Activated CD4-positive, alpha-beta memory T cell treated with anti-CD3 and anti-CD28 coated beads, Interleukin-2, amount 10 ng/mL, durations not matched to agents 7 days and 5 days (primary cell): ENCODE data around the gene ACOD1. TPM values are rescaled to one million over a fixed set of nuclear protein-coding genes. Genes with fewer than 3 reads are reported as not detected.
"Not testable (repeated sequence)": the region's sequence is repeated elsewhere in the genome, so short reads cannot be mapped to it uniquely, and the experiment has no call there.

Experiments
- CTCF ChIA-PET: fragments of 350-600 bp; sonication (Branson Sonifier 250); formaldehyde crosslinking; loops from one replicate; lab custom pipeline; 2021; ENCODE audit warnings: antibody characterized with exemption, inconsistent platforms; lab: Charles Lee
- POLR2A ChIA-PET: fragments of 350-600 bp; sonication (Branson Sonifier 250); formaldehyde crosslinking; loops from one replicate; lab custom pipeline; 2021; ENCODE audit warnings: antibody characterized with exemption; lab: Charles Lee
- DNase-seq: peaks from one replicate; pipeline ENCODE4 v3.0.0-alpha.2; 2020
- H3K27ac Mint-ChIP-seq: one replicate; pipeline ENCODE4 v1.8.0; 2021; ENCODE audit warnings: mild to moderate bottlenecking, mixed read lengths
- H3K27me3 Mint-ChIP-seq: one replicate; pipeline ENCODE4 v1.8.0; 2021; ENCODE audit warnings: mixed read lengths
- H3K36me3 Mint-ChIP-seq: one replicate; pipeline ENCODE4 v1.8.0; 2021; ENCODE audit warnings: low read depth, mixed read lengths
- H3K4me1 Mint-ChIP-seq: one replicate; pipeline ENCODE4 v1.8.0; 2021; ENCODE audit warnings: mixed read lengths
- H3K4me3 Mint-ChIP-seq: one replicate; pipeline ENCODE4 v1.8.0; 2021; ENCODE audit warnings: mild to moderate bottlenecking, mixed read lengths
- H3K9me3 Mint-ChIP-seq: one replicate; pipeline ENCODE4 v1.8.0; 2021; ENCODE audit warnings: mixed read lengths
- total RNA-seq, 2 experiments: library from RNA; stranded (reverse); gene quantifications; one replicate each; pipeline ENCODE4 v1.2.3, GENCODE V29; 2021

Gene ACOD1
- total RNA-seq, 2 experiments from 2014 or later = not detected

- Mint-ChIP-seq H3K4me1 (no peaks in the 10 kb centered on the region), H3K27ac (no peak overlapping the region), H3K36me3 (peaks cover 7% of the 10 kb centered on the region)
Observed at GRCh38 chr13:76958841-76959432, 10.6 kb downstream of the ACOD1 start.

GRCh38 chr13:76959734-76960133 lies 11.4 kb downstream of the ACOD1 start:
- H3K27me3 Mint-ChIP-seq, POLR2A ChIA-PET, H3K36me3 Mint-ChIP-seq, H3K27ac Mint-ChIP-seq, DNase-seq, H3K4me1 Mint-ChIP-seq, H3K4me3 Mint-ChIP-seq, CTCF ChIA-PET: not testable (repeated sequence)
- H3K9me3 Mint-ChIP-seq = peaks cover 26% of the 10 kb centered on the region

More at GRCh38 chr13:76958841-76959432, 10.6 kb downstream of the ACOD1 start:
- ChIA-PET POLR2A (no interaction called here), CTCF (no interaction called here)
- no peaks in the 10 kb centered on the region for H3K27me3 Mint-ChIP-seq
- H3K9me3 Mint-ChIP-seq = peaks cover 26% of the 10 kb centered on the region
- no peak for DNase-seq
- H3K4me3 Mint-ChIP-seq = no peak overlapping the region

GRCh38 chr13:76965759-76966421 lies 17.6 kb downstream of the ACOD1 start:
- CTCF ChIA-PET = no interaction called here
- no peaks in the 10 kb centered on the region for H3K36me3 Mint-ChIP-seq

GRCh38 chr13:76967031-76967430 lies 18.7 kb downstream of the ACOD1 start:
- CTCF ChIA-PET = no interaction called here
- Mint-ChIP-seq H3K36me3 (no peaks in the 10 kb centered on the region), H3K27ac (no peak overlapping the region), H3K9me3 (no peaks in the 10 kb centered on the region), H3K27me3 (peaks cover 14% of the 10 kb centered on the region), H3K4me3 (no peak overlapping the region), H3K4me1 (no peaks in the 10 kb centered on the region)
- POLR2A ChIA-PET = no interaction called here
- DNase-seq = no peak

More at GRCh38 chr13:76965759-76966421, 17.6 kb downstream of the ACOD1 start:
- no peak for DNase-seq
- Mint-ChIP-seq H3K4me1 (no peaks in the 10 kb centered on the region), H3K9me3 (peaks cover 2% of the 10 kb centered on the region), H3K27ac (no peak overlapping the region), H3K27me3 (peaks cover 6% of the 10 kb centered on the region), H3K4me3 (no peak overlapping the region)
- POLR2A ChIA-PET = no interaction called here

GRCh38 chr13:76968041-76968440 lies 19.7 kb downstream of the ACOD1 start:
- DNase-seq = no peak
- Mint-ChIP-seq H3K27me3 (peaks cover 19% of the 10 kb centered on the region), H3K27ac (no peak overlapping the region), H3K4me3 (no peak overlapping the region), H3K9me3 (no peaks in the 10 kb centered on the region), H3K4me1 (no peaks in the 10 kb centered on the region), H3K36me3 (no peaks in the 10 kb centered on the region)
- ChIA-PET CTCF (no interaction called here), POLR2A (no interaction called here)

- H3K36me3 Mint-ChIP-seq = no peaks in the 10 kb centered on the region
- H3K4me1 Mint-ChIP-seq = no peaks in the 10 kb centered on the region
- H3K9me3 Mint-ChIP-seq = no peaks in the 10 kb centered on the region
- no peak overlapping the region for H3K4me3 Mint-ChIP-seq
- H3K27me3 Mint-ChIP-seq = peaks cover 27% of the 10 kb centered on the region
- POLR2A ChIA-PET = no interaction called here
- CTCF ChIA-PET = interaction anchor here (1.6 kb wide), 1 partner anchor 11 kb away, joined by 4 read pairs; no protein-coding TSS in a partner anchor
- no peak overlapping the region for H3K27ac Mint-ChIP-seq
- DNase-seq = no peak
Observed at GRCh38 chr13:76969488-76970365, 21.4 kb downstream of the ACOD1 start.

GRCh38 chr13:76971215-76971614 lies 22.9 kb downstream of the ACOD1 start:
- CTCF ChIA-PET = interaction anchor here (0.6 to 0.7 kb wide), 2 partner anchors 9 to 1694 kb away, joined by 3 to 5 read pairs; no protein-coding TSS in a partner anchor
- no peak overlapping the region for H3K27ac Mint-ChIP-seq
- peaks cover 28% of the 10 kb centered on the region for H3K27me3 Mint-ChIP-seq
- DNase-seq = no peak
- no peaks in the 10 kb centered on the region for H3K36me3 Mint-ChIP-seq
- no peaks in the 10 kb centered on the region for H3K9me3 Mint-ChIP-seq
- H3K4me1 Mint-ChIP-seq = no peaks in the 10 kb centered on the region
- H3K4me3 Mint-ChIP-seq = no peak overlapping the region
- POLR2A ChIA-PET = interaction anchor here (0.8 kb wide), 1 partner anchor 86 kb away, joined by 4 read pairs; the partner anchor contains the start of gene KCTD12

- H3K4me1 Mint-ChIP-seq = peaks cover 6% of the 10 kb centered on the region
- ChIA-PET CTCF (no interaction called here), POLR2A (interaction anchor here (0.7 kb wide), 1 partner anchor 20 kb away, joined by 3 read pairs; the partner anchor contains the start of gene CLN5)
- H3K27ac Mint-ChIP-seq = no peak overlapping the region
- H3K4me3 Mint-ChIP-seq = no peak overlapping the region
- no peaks in the 10 kb centered on the region for H3K36me3 Mint-ChIP-seq
- no peak for DNase-seq
- H3K27me3 Mint-ChIP-seq = peaks cover 35% of the 10 kb centered on the region
- no peaks in the 10 kb centered on the region for H3K9me3 Mint-ChIP-seq
Observed at GRCh38 chr13:76971851-76972829, 23.8 kb downstream of the ACOD1 start.

- POLR2A ChIA-PET = interaction anchor here (1.0 kb wide), 1 partner anchor 18 kb away, joined by 3 read pairs; the partner anchor contains the start of gene CLN5
- H3K27me3 Mint-ChIP-seq = peaks cover 47% of the 10 kb centered on the region
- H3K36me3 Mint-ChIP-seq = no peaks in the 10 kb centered on the region
- H3K27ac Mint-ChIP-seq = no peak overlapping the region
- H3K4me1 Mint-ChIP-seq = peaks cover 10% of the 10 kb centered on the region
- H3K4me3 Mint-ChIP-seq = no peak overlapping the region
- H3K9me3 Mint-ChIP-seq = no peaks in the 10 kb centered on the region
- DNase-seq = no peak
- CTCF ChIA-PET = interaction anchor here (1.0 kb wide), 1 partner anchor 504 kb away, joined by 3 read pairs; no protein-coding TSS in a partner anchor
Observed at GRCh38 chr13:76973920-76974617, 25.8 kb downstream of the ACOD1 start.

GRCh38 chr13:76974618-76974975 lies 26.3 kb downstream of the ACOD1 start:
- DNase-seq = no peak
- Mint-ChIP-seq H3K27ac (no peak overlapping the region), H3K9me3 (no peaks in the 10 kb centered on the region), H3K27me3 (peaks cover 50% of the 10 kb centered on the region), H3K36me3 (no peaks in the 10 kb centered on the region), H3K4me3 (no peak overlapping the region), H3K4me1 (peaks cover 11% of the 10 kb centered on the region)
- ChIA-PET POLR2A (no interaction called here), CTCF (interaction anchor here (1.0 kb wide), 1 partner anchor 504 kb away, joined by 3 read pairs; no protein-coding TSS in a partner anchor)

- peaks cover 13% of the 10 kb centered on the region for H3K4me1 Mint-ChIP-seq
- peaks cover 49% of the 10 kb centered on the region for H3K27me3 Mint-ChIP-seq
- ChIA-PET POLR2A (interaction anchor here (1.2 to 2.0 kb wide), 2 partner anchors 15 to 51 kb away, joined by 6 to 10 read pairs; partner anchors contain the start of genes CLN5 and FBXL3), CTCF (interaction anchor here (1.0 kb wide), 1 partner anchor 502 kb away, joined by 3 read pairs; no protein-coding TSS in a partner anchor)
- no peak overlapping the region for H3K4me3 Mint-ChIP-seq
- H3K27ac Mint-ChIP-seq = no peak overlapping the region
- no peaks in the 10 kb centered on the region for H3K9me3 Mint-ChIP-seq
- DNase-seq = no peak
- no peaks in the 10 kb centered on the region for H3K36me3 Mint-ChIP-seq
Observed at GRCh38 chr13:76975863-76976262, 27.6 kb downstream of the ACOD1 start.
